Lower lobe of right lung (tissue), 2 donors: ENCODE results near the gene PEX14. TPM values are rescaled to one million over a fixed set of nuclear protein-coding genes. Genes with fewer than 3 reads are reported as not detected.
A peak's percentile ranks its signal among the peaks of the same experiment; 100 is the strongest.
"Not testable (repeated sequence)": the region's sequence is repeated elsewhere in the genome, so short reads cannot be mapped to it uniquely, and the experiment has no call there.

Source experiments
- ATAC-seq, 2 donors: fragments of 200-7000 bp; cut with Tn5 transposase; one replicate each; pipeline ENCODE4 v1.9.1; 2020 to 2022; ENCODE audit warnings: mild to moderate bottlenecking in 2 of 2, moderate library complexity in 2 of 2
- DNase-seq: peaks from one replicate; pipeline ENCODE4 v3.0.0-alpha.2; 2020
- H3K27ac ChIP-seq: fragments of 200-600 bp; one replicate; pipeline ENCODE4 v1.8.0; 2022
- H3K27me3 ChIP-seq: fragments of 200-600 bp; one replicate; pipeline ENCODE4 v1.8.0; 2022; ENCODE audit warnings: low read depth
- H3K36me3 ChIP-seq: fragments of 200-600 bp; one replicate; pipeline ENCODE4 v1.8.0; 2022; ENCODE audit warnings: mild to moderate bottlenecking
- H3K4me1 ChIP-seq: fragments of 200-600 bp; one replicate; pipeline ENCODE4 v1.8.0; 2022
- H3K4me3 ChIP-seq: fragments of 200-600 bp; one replicate; pipeline ENCODE4 v1.8.0; 2022; ENCODE audit warnings: mild to moderate bottlenecking
- H3K9me3 ChIP-seq: fragments of 200-600 bp; one replicate; pipeline ENCODE4 v1.8.0; 2022
- intact Hi-C: fragments of 100-400 bp; cut with DNase I; formaldehyde crosslinking; loops from one replicate; pipeline ENCODE4 v1.11.0; 2022
- total RNA-seq: library from RNA; stranded (reverse); fragmentation: NEBNext Ultra II Directional; extraction: Animal tissue kit (Norgen Biotek cat#: 25700); gene quantifications from one replicate; pipeline ENCODE4 v1.2.1, GENCODE V29; 2021
- TF ChIP-seq, protein P1 (sequence below): fragments of 200-600 bp; IDR thresholded peaks from one replicate; pipeline ENCODE4 v1.8.0; 2022; ENCODE audit warnings: antibody characterized with exemption, mild to moderate bottlenecking
- donor health status: DM: no; HTN: yes; CAD: no; lungs with severe emphysema.

The PEX14 gene
- total RNA-seq, 1 donor from 2014 or later, result 27.9 TPM

DNA sequence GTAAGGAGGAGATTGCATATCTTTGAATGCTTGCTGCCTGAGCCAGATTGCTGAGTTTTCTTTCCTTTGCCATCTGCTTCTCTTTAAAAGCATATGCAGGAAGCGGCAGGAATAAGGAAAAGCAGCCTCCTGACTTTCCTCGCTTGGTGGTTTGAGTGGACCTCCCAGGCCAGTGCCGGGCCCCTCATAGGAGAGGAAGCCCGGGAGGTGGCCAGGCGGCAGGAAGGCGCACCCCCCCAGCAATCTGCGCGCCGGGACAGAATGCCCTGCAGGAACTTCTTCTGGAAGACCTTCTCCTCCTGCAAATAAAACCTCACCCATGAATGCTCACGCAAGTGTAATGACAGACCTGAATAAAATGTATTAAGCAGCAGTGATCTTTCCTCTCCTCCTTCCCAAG lies 23.5 kb upstream of the PEX14 start:
- Histone ChIP-seq H3K4me1 (peaks cover 12% of the 10 kb centered on the region), H3K9me3 (no peaks in the 10 kb centered on the region), H3K36me3 (no peaks in the 10 kb centered on the region), H3K27me3 (no peaks in the 10 kb centered on the region), H3K27ac (no peak overlapping the region), H3K4me3 (no peak overlapping the region)
- no peak for DNase-seq
- intact Hi-C loops, result no loop called here
- ATAC-seq, result no peak
- TF ChIP-seq, protein P1, sequence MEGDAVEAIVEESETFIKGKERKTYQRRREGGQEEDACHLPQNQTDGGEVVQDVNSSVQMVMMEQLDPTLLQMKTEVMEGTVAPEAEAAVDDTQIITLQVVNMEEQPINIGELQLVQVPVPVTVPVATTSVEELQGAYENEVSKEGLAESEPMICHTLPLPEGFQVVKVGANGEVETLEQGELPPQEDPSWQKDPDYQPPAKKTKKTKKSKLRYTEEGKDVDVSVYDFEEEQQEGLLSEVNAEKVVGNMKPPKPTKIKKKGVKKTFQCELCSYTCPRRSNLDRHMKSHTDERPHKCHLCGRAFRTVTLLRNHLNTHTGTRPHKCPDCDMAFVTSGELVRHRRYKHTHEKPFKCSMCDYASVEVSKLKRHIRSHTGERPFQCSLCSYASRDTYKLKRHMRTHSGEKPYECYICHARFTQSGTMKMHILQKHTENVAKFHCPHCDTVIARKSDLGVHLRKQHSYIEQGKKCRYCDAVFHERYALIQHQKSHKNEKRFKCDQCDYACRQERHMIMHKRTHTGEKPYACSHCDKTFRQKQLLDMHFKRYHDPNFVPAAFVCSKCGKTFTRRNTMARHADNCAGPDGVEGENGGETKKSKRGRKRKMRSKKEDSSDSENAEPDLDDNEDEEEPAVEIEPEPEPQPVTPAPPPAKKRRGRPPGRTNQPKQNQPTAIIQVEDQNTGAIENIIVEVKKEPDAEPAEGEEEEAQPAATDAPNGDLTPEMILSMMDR, result no peak

DNA sequence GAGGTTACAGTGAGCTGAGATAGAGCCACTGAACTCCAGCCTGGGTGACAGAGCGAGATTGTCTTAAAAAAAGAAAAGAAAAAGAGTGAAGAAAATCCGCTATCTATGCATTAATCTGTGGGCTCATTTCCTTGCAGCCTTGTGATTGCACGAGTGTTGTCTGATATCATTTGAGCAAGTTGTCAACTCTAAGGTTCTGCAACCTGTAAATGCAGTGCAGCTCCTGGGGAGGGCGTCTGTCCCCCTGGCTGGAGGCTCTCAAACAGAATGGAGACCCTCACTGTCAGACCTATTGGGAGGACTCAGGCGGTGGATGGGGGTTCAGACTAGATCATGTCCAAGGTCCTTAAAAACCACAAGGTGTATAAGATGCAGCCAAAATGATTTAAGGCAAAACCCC lies 18.7 kb upstream of the PEX14 start:
- ATAC-seq (no peak), DNase-seq (no peak)
- Histone ChIP-seq H3K4me3 (no peak overlapping the region), H3K9me3 (no peaks in the 10 kb centered on the region), H3K4me1 (peaks cover 7% of the 10 kb centered on the region), H3K36me3 (peaks cover 21% of the 10 kb centered on the region), H3K27ac (no peak overlapping the region), H3K27me3 (no peaks in the 10 kb centered on the region)
- intact Hi-C loops, result no loop called here
- TF ChIP-seq, protein P1, result no peak

- Histone ChIP-seq H3K27me3 (no peaks in the 10 kb centered on the region), H3K4me3 (no peak overlapping the region), H3K27ac (peak overlapping the region; percentile 0), H3K4me1 (peaks cover 1% of the 10 kb centered on the region), H3K36me3 (peaks cover 27% of the 10 kb centered on the region), H3K9me3 (no peaks in the 10 kb centered on the region)
- DNase-seq, result no peak
- TF ChIP-seq, protein P1, result no peak
- no peak for ATAC-seq
- intact Hi-C loops, result no loop called here
Observed at GRCh38 chr1:10456661-10457060, 18.1 kb upstream of the PEX14 start.

- ATAC-seq, H3K4me3 ChIP-seq: not testable (repeated sequence)
Observed at GRCh38 chr1:10457462-10457861, 17.3 kb upstream of the PEX14 start.

GRCh38 chr1:10457875-10458274 lies 16.9 kb upstream of the PEX14 start:
- TF ChIP-seq, protein P1, result no peak
- Histone ChIP-seq H3K27me3 (no peaks in the 10 kb centered on the region), H3K4me3 (no peak overlapping the region), H3K9me3 (no peaks in the 10 kb centered on the region), H3K4me1 (peaks cover under 1% of the 10 kb centered on the region), H3K36me3 (peaks cover 39% of the 10 kb centered on the region), H3K27ac (no peak overlapping the region)
- intact Hi-C loops, result no loop called here
- DNase-seq (no peak), ATAC-seq (no peak)

More at GRCh38 chr1:10457462-10457861, 17.3 kb upstream of the PEX14 start:
- H3K9me3 ChIP-seq, H3K27ac ChIP-seq, H3K27me3 ChIP-seq, DNase-seq, intact Hi-C loops, H3K4me1 ChIP-seq: not testable (repeated sequence)
- H3K36me3 ChIP-seq, result peaks cover 35% of the 10 kb centered on the region

DNA sequence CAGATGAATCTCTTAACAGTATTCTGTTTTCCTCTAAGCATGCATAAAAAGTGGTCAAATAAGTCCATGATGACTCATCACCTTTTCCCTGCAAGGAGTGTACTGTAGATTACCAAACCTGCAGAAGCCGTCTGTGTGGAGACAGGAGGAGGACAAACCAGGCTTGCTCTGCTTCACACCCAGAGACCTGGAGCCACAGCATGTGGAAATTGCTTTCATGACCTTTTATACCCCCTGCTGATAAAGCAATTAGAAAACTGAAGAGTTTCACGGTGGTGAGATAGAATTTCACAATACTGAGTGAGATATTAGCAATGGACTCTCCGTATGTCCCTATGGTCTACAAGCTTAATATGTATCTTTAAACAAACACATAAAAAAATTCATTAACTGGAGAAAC lies 15.6 kb upstream of the PEX14 start:
- TF ChIP-seq, protein P1, result no peak
- Histone ChIP-seq H3K4me3 (no peak overlapping the region), H3K27me3 (no peaks in the 10 kb centered on the region), H3K9me3 (no peaks in the 10 kb centered on the region), H3K36me3 (peaks cover 51% of the 10 kb centered on the region), H3K4me1 (peaks cover 5% of the 10 kb centered on the region), H3K27ac (no peak overlapping the region)
- peak in 1 of 2 donors; percentile 36 for ATAC-seq
- DNase-seq, result no peak
- intact Hi-C loops, result no loop called here
